Right lobe of liver (tissue), 6 donors: ENCODE data around the gene PSMF1. TPM values are rescaled to one million over a fixed set of nuclear protein-coding genes. Genes with fewer than 3 reads are reported as not detected.
"Not testable (repeated sequence)": the region's sequence is repeated elsewhere in the genome, so short reads cannot be mapped to it uniquely, and the experiment has no call there.

Source experiments
- ATAC-seq, 4 donors: fragments of 200-7000 bp; cut with Tn5 transposase; one replicate each; pipeline ENCODE4 v1.9.1; 2020; ENCODE audit warnings: mild to moderate bottlenecking in 4 of 4, moderate library complexity in 4 of 4
- DNase-seq, 3 donors: peaks; one replicate each; pipeline ENCODE4 v3.0.0-alpha.2; 2020
- H3K27ac ChIP-seq, 3 donors: fragments of 200-600 bp; one replicate each; pipeline ENCODE4 v1.8.0; 2022
- H3K27me3 ChIP-seq, 2 donors: fragments of 200-600 bp; one replicate each; pipeline ENCODE4 v1.8.0; 2022
- H3K36me3 ChIP-seq, 4 donors: fragments of 200-600 bp; sonication (generic) in 1 of 4; one replicate each; pipeline versions ENCODE4 v1.5.1 to v1.8.0; 2017 to 2022; ENCODE audit warnings: control low read depth in 1 of 4
- H3K4me1 ChIP-seq, 4 donors: fragments of 200-600 bp; sonication (generic) in 1 of 4; one replicate each; pipeline versions ENCODE4 v1.5.1 to v1.8.0; 2017 to 2022; ENCODE audit warnings: control low read depth in 1 of 4
- H3K4me3 ChIP-seq, 3 donors: fragments of 200-600 bp; one replicate each; pipeline ENCODE4 v1.8.0; 2022
- H3K9me3 ChIP-seq, 4 donors: fragments of 200-600 bp; sonication (generic) in 1 of 4; one replicate each; pipeline versions ENCODE4 v1.5.1 to v1.8.0; 2017 to 2022; ENCODE audit warnings: control low read depth in 1 of 4
- CTCF ChIP-seq, 4 donors: fragments of 200-600 bp in 3 of 4; fragments of 450-650 bp in 1 of 4; IDR thresholded peaks; one replicate each; pipeline versions ENCODE4 v1.5.1 to v1.8.0; 2016 to 2022; ENCODE audit warnings: antibody characterized with exemption in 4 of 4, mild to moderate bottlenecking in 2 of 4
- POLR2A ChIP-seq: fragments of 450-650 bp; IDR thresholded peaks from one replicate; pipeline ENCODE4 v1.6.1; 2017; ENCODE audit warnings: antibody characterized with exemption, mild to moderate bottlenecking
- WGBS: methylation state at CpG from one replicate; pipeline ENCODE4 v1.1.6; 2018; ENCODE audit warnings: low coverage, low lambda C conversion rate; ENCODE audit not compliant: insufficient coverage; ENCODE audit errors: missing lambda C conversion rate; 5-methylcytosine and 5-hydroxymethylcytosine counted together
- intact Hi-C, 2 donors: fragments of 100-400 bp; cut with DNase I; formaldehyde crosslinking; loops; one replicate each; pipeline versions ENCODE4 v1.11.2 to v1.14.1; 2022
- total RNA-seq, 6 experiments: library from RNA; depleted of rRNA in 2 of 6; stranded (reverse); fragments of >200 nt in 2 of 6; fragmentation: NEBNext Ultra II Directional in 3 of 6; extraction: Animal tissue kit (Norgen Biotek cat#: 25700) in 3 of 6; gene quantifications; one replicate each; pipeline versions ENCODE4 v1.1.0 to v1.2.4, GENCODE V29; 2016 to 2023
- donor health status: DM: no; HTN: yes; CAD: no.
- donor health status: DM: no; HTN: no; CAD: no.
- donor health status: DM: no; HTN: no; CAD: no.
- donor health status: DM: no; HTN: yes; CAD: no.
- donor health status: DM: no; HTN: yes; CAD: no.

Gene PSMF1
- total RNA-seq, 6 experiments from 2014 or later, result 82.5 to 260 (median 116) TPM

DNA sequence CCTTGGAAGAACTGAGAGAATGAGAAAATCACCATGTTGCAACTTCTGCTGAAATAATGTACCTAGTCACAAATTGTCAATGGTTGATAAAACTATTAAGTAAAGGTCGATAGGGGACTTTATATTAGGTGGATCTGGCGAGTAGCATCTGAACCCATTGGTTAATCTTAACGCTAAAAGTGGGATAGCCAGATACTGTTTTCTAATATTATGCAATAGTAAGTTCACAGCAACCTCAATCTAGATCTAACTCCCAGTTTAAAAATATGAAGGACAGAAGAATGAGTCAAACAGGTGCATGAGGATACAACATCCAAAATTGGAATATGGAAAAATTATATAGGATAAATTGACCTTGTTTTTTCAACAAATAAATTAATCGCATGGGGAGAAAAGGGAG, 18.8 kb downstream of the PSMF1 start:
- Histone ChIP-seq H3K27me3 (no peaks in the 10 kb centered on the region), H3K4me1 (peaks cover 0 to 4% (median 0%) of the 10 kb centered on the region in 4 donors), H3K27ac (peak overlapping the region in 1 of 3 donors; percentile 29), H3K9me3 (peaks cover 0 to 5% (median 0%) of the 10 kb centered on the region in 4 donors), H3K36me3 (peaks cover 0 to 54% (median 36%) of the 10 kb centered on the region in 4 donors), H3K4me3 (no peak overlapping the region)
- TF ChIP-seq POLR2A (no peak), CTCF (IDR thresholded peaks at IDR 0.05) (no peak)
- peak in 2 of 4 donors; percentile 46 to 77 for ATAC-seq
- WGBS, result 44% methylated on average over 4 of the region's 4 CpGs
- intact Hi-C loops, result no loop called here
- DNase-seq, result no peak

GRCh38 chr20:1144401-1145172, 26.2 kb downstream of the PSMF1 start:
- TF ChIP-seq POLR2A (no peak), CTCF (IDR thresholded peaks at IDR 0.05) (no peak)
- WGBS, result 89% methylated on average over 10 of the region's 10 CpGs
- H3K4me3 ChIP-seq, result no peak overlapping the region
- no peaks in the 10 kb centered on the region for H3K9me3 ChIP-seq
- peaks cover 0 to 34% (median 12%) of the 10 kb centered on the region in 4 donors for H3K36me3 ChIP-seq
- intact Hi-C loops, result no loop called here
- H3K27ac ChIP-seq, result no peak overlapping the region
- no peak for ATAC-seq
- peaks cover 0 to under 1% (median 0%) of the 10 kb centered on the region in 4 donors for H3K4me1 ChIP-seq
- H3K27me3 ChIP-seq, result no peaks in the 10 kb centered on the region
- no peak for DNase-seq

DNA sequence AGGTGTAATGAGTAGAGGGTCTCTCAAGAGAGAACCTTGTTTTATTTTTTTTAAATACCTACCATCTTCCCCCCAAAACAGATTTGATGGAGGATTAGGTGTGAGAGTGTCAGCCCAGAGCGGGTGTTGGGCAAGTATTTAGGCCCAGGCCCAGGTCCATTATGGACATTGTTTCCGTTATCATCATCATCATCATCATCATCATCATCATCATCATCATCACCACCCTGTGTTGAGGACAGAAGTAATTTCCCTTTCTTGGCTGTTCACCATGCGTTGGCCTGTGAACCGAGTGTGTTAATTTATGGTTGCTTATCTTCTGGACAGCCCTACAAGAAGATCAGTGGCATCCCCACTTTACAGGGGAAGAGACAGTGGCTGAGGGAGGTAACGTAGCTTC, 28.6 kb downstream of the PSMF1 start:
- DNase-seq (no peak), ATAC-seq (no peak)
- Histone ChIP-seq H3K4me3 (no peak overlapping the region), H3K9me3 (no peaks in the 10 kb centered on the region), H3K27me3 (no peaks in the 10 kb centered on the region), H3K27ac (no peak overlapping the region), H3K4me1 (peaks cover 0 to 7% (median 3%) of the 10 kb centered on the region in 4 donors), H3K36me3 (peaks cover 0 to 16% (median 8%) of the 10 kb centered on the region in 4 donors)
- 93% methylated on average over 3 of the region's 5 CpGs for WGBS
- intact Hi-C loops, result no loop called here
- TF ChIP-seq POLR2A (no peak), CTCF (IDR thresholded peaks at IDR 0.05) (no peak)

GRCh38 chr20:1149812-1150211, 31.4 kb downstream of the PSMF1 start:
- H3K4me1 ChIP-seq, H3K9me3 ChIP-seq, H3K27me3 ChIP-seq, DNase-seq, intact Hi-C loops, H3K4me3 ChIP-seq: not testable (repeated sequence)
- peak; percentile 7 to 46 (median 36) for ATAC-seq
- peak overlapping the region in 2 of 3 donors; percentile 44 to 72 for H3K27ac ChIP-seq
- peaks cover 0 to 19% (median 8%) of the 10 kb centered on the region in 4 donors for H3K36me3 ChIP-seq
- WGBS, result 62% methylated on average over 2 of the region's 2 CpGs

- 36% methylated on average over 4 of the region's 4 CpGs for WGBS
- Histone ChIP-seq H3K4me3 (no peak overlapping the region), H3K4me1 (peaks cover 0 to 7% (median 3%) of the 10 kb centered on the region in 4 donors), H3K36me3 (peaks cover 0 to 15% (median 6%) of the 10 kb centered on the region in 4 donors), H3K9me3 (no peaks in the 10 kb centered on the region), H3K27me3 (no peaks in the 10 kb centered on the region), H3K27ac (peak overlapping the region in 2 of 3 donors; percentile 44 to 72)
- intact Hi-C loops, result no loop called here
- no peak for TF ChIP-seq POLR2A
- TF ChIP-seq CTCF (IDR thresholded peaks at IDR 0.05), result no peak
- DNase-seq, result peak in 1 of 3 donors; percentile 74
- peak; percentile 91 to 97 (median 94) for ATAC-seq
Observed at GRCh38 chr20:1150218-1150617, 31.8 kb downstream of the PSMF1 start.
